ENCODE measurements around the gene MDGA2.
"Not testable (repeated sequence)": the region's sequence is repeated elsewhere in the genome, so short reads cannot be mapped to it uniquely, and the experiment has no call there.

MDGA2 gene

DNA sequence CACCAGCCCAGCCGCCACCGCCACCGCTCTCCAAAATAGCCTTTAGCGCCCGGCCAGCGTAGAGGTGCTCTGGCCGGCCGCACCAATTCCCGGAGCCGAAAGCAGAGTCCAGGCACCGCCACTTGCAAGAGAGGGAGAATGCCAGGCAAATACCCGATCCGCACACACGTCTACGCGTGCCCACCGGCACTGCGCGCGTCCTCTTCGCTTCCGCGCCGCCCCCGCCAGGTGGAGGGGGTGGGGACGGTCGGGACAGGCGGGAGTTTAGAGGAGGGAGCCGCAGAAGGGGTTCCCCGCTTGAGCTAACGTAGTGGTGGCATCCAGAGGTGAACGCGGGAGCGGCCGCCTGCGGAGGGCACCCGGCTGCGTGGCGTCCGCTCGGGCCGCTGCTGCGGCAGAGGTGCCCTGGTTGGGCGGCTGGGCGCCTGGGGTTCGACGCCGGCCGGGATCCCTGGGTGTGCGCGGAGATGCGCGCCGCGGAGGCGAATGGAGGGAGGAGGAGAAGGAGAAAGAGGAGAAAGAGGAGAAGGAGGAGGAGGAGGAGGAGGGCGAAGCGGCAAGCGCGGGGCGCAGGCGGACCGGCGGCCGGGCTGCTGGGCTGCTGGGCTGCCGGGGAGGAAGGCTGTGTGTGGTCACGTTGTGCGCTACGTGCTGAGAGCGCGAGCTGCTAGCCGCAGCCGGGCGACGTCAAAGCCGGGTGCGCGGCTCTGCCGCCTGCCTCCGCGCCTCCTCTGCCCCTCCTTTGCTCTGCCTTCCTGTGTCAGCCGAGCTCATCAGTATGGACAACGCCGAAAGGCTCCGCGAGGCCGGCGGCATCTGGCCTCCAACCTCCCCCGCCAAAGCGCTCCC lies at the start of gene MDGA2:
Gene MDGA2 (minus strand): TSS at position 140 of the 849 bp plus-strand sequence.
- no peak for DNase-seq

DNA sequence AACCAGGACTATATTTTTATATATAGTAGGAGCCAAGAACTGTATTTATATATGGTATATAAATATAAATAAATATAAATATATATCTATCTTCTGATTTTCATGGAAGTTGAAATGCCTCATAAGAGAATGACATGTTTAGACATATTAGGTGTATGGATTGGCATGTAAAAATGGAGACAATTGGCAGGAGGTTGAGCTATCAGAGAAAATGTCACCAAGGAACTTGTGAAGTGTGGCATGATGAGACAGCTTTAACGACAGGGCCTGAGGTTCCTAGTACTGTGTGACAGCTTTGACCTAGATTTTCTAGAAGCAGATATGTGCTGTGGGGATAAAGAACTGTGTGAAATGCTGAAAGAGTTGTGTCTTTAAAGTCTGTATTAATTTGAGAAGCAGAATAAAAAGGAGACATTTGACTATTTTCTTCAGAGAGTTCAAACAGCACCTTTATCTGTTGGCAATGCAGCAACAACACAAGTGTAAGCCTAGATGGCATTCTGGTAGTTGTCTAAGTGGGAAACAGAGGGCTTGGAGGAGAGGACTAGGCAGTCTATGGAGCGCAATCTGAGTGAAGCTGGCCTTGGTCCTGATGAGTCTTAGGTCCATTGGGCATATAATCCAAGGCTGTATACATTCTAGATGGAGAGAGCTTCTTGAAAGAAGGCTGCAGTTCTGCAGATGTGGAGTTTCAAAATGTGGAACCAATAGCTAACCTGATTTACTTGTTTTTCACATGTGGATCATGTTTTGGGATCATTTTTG lies 47.7 kb upstream of the MDGA2 start:
- DNase-seq: no peak

DNA sequence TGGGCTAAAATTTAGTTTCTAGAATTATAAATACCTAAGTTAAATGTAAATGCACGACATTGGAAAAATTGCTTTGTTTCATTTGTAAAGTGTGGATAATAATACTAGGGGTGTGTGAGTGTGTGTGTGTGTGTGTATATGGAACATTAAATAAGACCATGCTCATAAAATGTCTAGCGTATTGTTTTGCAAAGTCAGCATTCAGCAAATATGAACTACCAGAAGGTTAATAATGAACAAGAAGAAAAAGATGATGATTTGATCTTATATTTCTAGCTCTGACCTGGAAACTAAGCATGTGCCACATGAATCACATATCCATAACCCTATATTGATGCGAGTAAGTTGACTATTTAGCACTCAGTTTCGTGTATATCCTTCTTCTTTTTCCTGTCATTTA lies 44.9 kb upstream of the MDGA2 start:
- DNase-seq: no peak

DNA sequence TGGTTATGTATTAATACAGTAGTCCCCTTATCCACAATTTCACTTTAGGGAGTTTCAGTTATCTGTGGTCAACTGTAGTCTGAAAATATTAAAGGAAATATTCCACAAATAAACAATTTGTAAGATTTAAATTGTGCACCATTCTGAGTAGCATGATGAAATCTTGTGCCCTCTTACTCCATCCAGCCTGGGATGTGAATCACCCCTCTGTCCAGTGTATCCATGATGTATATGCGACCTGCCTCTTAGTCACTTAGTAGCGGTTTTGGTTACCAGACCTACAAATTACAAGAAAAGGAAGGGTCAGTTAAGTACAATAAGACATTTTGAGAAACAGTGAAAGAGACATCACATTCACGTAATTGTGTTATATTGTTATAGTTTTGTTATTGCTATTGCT lies 39.9 kb upstream of the MDGA2 start:
- no peak for DNase-seq

DNA sequence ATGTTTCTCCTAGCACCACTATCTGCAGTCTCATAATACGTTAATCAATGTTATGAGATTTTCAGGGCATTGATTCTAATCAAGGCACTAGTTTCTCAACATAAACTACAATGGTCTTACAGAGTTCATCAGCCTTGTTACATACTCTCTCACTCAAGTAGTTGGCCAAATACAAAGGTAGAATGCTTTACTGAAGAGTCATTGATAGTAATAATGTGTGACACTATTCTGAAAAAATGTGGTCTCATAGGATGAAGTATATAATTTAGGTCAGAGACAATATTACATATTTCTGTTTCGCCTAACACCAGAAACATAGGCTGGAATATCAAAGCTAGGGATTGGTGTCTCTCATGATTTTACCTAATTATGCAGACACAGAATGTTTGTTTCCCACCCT lies 35.2 kb upstream of the MDGA2 start:
- no peak for DNase-seq

DNA sequence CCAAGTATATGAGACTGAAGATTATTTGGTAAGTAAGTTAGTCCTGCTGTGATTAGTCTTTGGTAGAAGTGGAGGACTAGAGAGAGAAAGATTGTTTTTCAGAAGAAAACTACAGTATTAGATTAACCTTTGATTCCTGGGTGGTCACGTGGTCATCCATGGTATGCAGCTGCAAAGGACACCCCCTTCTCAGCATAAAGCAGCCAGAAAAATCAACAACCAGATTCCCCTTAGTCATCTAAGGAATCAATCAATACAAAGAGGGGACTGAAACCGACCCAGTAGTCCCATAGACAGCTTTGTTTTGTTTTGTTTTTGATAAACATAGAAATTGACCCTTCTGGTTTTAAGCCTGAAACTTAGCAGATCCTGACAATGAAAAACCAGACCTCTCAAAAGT lies 30.3 kb upstream of the MDGA2 start:
- no peak for DNase-seq

DNA sequence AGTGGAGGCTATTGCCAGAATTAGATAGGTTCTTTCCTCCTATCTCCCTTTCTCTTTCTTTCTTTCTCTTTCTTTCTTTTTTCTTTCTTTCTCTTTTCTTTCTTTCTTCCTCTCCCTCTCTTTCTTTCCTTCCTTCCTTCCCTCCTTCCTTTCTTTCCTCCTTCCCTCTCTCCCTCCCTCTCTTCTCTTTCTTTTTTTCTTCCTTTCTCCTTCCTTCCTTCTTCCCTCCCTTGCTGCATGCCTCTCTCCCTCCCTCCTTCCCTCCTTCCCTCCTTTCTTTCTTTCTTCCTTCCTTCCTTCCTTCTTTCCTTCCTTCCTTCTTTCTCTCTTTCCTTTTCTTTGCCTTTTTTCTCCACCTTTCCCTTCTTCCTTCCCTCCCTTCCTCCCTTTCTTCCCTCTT lies 16.4 kb upstream of the MDGA2 start:
- no peak for DNase-seq

DNA sequence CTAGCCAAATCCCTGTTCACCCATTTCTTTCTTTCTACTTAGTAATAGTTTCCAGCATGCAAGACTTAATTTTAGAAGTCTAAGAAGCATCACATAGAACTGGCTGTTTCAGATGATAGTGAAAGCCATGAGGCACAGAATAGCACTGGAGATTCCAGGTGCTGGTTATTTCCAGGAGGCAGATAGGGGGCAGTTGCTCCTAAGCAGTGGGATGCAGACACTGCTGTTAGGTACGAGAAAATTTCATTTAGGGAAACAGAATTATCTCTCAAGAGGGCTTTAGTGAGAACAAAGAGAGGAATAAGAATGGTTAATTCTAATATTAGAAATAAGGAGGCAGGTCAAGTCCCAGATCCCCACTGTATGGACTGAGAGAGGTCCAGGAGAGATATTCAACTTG lies 3.6 kb upstream of the MDGA2 start:
- no peak for DNase-seq

DNA sequence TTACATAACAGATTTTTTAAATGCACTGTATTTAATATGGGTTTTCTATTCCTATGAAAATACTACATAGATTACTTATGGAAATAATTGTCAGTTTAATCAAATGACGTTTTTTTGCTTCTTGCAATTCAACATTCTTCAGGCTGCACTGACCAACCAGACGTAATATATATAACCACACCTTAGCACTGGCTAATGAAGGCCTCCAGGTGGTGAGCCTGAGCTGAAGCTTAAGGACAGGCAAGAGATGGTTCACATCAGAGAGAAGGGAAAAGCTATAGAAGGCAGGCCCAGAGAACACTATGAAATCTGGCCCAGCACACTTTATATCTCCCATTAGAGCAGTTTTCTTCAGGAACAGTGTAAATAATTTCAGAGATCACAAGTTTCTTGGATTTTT lies 2.8 kb upstream of the MDGA2 start:
- DNase-seq: no peak

DNA sequence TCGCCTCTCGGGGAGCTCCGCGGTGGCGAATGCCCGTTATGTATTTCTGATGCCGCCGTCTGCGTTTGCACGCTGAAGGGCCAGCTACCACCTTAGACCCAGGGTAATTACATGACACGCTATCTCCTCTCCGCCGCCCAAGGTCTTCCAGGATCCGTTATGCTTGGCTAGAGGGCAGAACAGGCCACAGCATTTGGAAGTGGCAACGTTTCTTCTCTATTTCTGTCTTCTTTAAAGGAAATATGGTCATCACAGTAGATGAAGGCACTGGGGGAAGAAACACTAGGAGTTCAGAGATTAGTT lies 861 bp upstream of the MDGA2 start:
- no peak for DNase-seq

DNA sequence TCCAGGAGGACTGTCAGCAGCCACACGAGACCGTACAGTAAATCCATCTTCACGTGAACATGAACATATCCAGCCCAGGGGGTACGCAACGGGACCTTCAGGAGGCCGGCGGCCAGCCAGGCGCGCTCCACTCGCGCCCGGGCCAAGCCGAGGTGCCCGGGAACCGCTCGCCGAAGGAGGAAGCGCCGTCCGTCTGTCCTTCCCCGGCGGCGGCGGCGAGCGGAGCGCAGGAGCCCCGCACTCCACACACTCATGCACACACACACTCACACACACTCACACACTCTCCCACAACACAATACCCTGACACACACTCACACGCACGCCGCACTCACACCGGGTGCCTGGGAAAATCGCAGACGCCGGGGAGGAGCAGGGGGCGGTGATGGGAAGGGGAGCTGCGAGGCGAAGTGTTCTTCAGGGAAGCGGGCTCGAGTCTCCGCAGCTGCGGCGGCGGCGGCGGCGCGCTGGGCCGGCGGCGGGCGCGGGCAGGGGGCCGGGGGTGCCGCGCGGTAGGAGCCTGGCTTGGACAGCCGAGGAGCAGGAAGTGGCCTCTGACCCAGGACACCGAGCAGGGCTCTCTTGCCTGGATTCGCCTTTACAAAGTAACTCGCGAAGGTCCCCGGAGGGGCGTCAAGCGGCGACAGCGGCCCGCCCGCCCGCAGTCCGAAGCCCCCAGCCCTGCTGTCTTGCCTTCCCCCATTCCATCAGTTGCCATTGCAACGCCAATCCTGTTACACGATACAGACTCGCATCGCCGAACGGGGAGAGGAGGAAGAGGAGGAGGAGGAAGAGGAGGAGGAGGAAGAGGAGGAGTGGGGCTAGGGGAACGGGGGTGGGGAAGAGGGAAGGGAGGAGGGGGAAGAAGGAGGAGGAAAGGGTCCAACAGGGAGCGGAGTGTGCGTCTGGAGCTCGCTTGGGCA lies 601 bp downstream of the MDGA2 start:
- DNase-seq: no peak

DNA sequence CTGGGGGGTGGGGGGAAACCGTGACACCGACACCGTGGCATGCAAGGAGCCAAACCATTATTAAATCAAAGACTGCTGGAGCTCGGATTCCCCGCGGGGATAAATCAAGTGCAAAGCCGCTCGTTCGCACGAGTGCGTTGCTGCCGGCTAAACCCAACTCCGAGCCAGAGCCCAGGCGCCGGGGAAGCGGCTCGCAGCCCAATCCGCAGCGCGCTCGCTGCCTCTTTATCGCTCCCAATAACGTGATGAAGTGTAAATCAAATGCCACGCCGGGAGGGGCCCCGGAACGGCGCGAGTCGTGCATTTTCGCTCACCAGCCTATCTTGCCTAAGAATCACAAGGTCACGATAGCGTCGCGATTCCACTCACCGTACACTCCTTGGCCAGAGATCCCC lies 1.3 kb downstream of the MDGA2 start:
- DNase-seq: no peak

DNA sequence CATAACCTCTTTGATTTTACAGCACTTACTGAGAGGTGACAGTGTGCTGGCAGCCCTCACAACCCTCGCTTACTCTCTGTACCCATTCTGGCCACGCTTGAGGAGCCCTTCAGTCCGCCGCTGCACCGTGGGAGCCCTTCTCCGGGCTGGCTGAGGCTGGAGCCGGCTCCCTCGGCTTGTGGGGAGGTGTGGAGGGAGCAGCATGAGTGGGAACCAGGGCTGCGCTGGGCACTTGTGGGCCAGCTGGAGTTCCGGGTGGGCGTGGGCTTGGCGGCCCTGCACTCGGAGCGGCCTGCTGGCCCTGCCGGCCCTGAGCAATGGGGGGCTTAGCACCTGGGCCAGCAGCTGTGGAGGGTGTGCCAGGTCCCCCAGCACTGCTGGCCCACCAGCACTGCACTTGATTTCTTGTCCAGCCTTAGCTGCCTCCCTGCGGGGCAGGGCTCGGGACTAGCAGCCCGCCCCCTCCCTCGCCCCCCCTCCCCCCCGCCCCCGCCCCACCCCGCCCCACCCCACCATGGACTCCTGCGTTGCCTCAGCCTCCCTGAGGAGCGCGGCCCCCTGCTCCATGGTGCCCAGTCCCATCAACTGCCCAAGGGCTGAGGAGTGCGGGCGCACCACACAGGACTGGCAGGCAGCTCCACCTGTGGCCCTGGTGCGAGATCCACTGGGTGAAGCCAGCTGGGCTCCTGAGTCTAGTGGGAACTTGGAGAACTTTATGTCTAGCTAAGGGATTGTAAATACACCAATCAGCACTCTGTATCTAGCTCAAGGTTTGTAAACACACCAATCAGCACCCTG lies 9.9 kb downstream of the MDGA2 start:
- no peak for DNase-seq

DNA sequence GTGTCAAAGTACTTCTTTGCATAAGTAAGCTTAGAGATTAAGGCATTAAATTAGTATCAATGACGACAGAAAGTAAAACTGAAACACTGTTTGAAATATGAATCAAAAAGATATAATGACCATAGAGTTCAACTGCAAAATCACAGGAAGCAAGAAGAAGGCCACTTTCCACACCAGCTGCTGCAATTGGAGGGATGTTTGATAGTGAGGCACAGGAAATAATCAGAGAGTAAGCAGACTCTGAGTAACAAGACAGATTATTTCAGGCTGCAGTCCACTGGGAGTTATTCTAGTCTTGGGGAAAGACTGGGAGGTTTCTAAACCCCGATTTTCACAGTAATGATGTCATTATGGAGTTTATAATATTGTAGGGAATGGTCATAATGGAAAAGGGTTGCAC lies 12.9 kb downstream of the MDGA2 start:
- DNase-seq: no peak

DNA sequence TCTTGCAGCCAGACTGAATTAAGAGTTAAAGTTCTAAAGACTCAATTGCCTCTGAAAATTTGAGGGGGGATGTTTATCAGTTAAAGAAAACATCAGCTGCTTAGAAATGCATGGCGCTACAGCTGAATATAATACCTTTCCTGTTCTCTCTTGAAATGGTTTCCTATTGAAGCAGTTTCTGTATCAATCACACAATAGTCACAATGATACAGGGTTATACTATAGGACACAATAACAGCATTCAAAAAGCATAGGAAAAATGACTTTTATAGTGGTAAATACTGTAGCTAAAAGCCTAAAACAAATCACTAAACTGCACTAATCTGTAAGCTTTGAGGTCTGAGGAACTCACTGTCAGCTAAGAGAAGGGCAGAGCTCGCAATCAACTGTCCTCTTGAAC lies 15.2 kb downstream of the MDGA2 start:
- no peak for DNase-seq

DNA sequence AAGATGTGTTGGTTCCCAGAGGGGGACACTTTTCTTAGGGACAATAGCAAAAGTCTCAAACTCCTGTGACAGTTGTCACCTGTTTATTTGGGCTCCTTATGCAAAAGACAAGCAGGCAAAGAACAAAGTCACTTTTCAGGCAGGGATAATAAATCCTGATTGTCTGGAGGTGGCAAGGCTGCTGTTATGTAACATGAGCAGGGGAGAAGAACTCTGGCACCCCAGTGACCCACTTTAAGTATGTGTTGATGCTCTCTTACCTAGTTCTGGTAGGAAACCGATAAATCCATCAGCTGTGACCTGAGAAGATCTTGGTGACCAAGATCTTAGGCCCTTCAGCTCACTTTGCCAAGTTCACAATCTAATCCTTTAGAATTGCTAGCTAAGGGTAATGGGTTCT lies 17.4 kb downstream of the MDGA2 start:
- no peak for DNase-seq

DNA sequence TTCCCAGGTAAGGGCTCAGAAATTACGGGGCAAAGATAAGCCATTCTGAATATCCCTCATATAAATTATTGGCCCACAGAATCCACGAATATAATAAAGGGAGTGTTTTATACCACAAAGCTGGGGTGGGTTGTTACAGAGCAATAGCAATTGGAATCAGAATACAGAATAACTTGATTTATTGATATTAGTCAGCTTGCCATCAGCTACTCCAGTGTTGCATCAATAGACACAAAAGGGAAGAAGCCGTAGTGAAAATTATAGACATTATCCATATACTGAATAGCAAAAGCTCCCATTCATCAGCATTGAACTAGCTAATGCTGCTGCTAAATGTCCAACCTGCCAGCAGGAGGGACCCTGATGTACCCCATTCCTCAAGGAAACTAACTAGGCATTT lies 18.3 kb downstream of the MDGA2 start:
- DNase-seq: no peak

DNA sequence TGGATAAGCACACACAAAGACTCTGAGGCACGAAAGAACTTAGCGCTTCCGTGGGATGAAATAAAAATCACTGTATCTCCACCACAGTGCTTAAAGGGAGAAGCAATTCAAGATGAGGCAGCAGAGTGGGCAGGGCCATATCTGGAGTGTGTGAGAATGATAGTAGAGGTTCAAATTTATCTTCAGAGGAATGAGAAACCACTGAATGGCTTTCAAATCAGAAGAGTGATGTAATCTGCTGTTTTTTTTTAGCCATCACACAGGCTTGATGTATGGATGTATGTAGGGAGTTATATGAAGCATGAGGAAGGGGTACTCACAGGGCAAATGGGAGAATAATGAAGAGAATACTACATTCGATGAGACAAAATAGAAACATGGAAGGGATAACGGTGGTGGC lies 24.1 kb downstream of the MDGA2 start:
- DNase-seq: no peak

DNA sequence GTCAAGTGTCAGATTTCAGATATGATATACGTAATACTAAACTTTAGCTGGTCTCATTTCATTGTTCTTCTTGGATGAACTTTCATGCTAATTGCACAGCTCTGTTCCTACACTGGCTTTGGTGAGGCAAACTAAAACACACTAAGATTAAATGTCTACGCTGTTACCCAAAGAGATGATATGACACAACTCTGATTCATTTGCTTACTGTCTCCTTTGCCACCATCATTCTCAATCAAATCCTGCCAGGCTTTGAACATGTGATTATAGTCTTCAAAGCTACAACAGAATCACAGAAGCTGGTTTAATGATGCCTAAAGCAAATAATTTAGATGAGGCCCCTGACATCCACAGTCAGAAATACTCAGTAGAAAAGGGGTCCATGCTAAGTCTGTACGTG lies 37.7 kb downstream of the MDGA2 start:
- DNase-seq: no peak

DNA sequence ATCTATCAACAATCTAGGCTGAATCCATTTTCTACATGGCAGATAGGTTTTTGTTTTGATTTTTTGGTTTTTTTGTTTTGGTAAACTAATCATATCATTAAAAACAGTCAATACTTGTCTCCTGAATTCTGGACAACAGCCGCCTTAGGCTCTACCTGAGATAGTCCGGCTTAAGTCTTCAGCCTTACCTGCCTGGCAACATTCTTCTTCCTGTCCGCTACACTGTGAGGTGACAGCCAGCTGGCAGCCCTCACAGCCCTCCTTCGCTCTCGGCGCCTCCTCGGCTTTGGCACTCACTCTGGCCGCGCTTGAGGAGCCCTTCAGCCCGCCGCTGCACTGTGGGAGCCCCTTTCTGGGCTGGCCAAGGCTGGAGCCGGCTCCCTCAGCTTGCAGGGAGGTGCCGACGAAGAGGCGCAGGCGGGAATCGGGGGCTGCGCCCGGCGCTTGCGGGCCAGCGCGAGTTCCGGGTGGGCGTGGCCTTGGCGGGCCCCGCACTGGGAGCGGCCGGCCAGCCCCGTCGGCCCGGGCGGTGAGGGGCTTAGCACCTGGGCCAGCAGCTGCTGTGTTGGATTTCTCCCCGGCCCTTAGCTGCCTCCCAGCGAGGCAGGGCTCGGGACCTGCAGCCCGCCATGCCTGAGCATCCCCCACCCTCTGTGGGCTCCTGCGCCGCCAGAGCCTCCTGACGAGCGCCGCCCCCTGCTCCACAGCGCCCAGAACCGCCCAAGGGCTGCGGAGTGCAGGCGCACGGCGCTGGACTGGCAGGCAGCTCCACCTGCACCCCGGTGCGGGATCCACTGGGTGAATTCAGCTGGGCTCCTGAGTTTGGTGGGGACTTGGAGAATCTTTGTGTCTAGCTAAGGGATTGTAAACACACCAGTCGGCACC lies 49.0 kb downstream of the MDGA2 start:
- DNase-seq: no peak

DNA sequence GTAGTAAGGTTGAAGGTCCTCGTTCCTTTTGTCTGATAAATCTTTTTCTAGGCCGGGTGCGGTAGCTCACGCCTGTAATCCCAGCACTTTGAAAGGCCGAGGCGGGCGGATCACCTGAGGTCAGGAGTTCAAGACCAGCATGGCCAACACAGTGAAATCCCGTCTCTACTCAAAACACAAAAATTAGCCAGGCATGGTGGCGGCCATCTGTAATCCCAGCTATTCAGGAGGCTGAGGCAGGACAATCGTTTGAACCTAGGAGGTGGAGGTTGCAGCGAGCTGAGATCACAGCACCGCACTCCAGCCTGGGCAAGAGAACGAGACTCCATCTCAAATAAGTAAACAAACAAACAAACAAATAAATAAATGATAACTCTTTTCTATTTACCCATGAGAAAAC lies 51.3 kb downstream of the MDGA2 start:
- not testable (repeated sequence) for DNase-seq

DNA sequence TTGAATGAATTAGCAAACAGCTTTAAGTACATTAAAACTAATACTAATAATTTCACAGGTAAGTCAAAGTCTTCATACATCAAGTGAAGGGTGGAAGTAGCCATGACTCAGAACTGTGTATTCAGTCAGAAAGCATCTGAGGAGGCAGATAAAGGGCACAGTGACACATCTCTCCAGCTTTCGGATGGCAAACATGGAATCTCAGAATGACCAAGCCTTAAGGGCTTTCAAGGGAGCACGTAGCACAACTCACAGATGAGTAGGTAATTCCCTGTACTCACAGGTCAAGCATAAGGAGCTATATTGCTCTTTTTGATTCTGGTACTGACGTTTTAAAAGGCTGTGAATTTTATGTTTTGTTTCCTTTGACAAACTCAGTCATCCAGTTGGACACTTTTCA lies 56.0 kb downstream of the MDGA2 start:
- DNase-seq: no peak

All from NCI-H1436 treated with DMSO at 0.1 percent for 48 hours (cell line).